IPS DF 6.9 (cell line): ENCODE data around the gene SLC17A7.

Experiments
- DNase-seq: peaks from one replicate; pipeline ENCODE4 v3.0.0-alpha.2; 2013; ENCODE audit warnings: low read depth, low spot score
- H3K27ac ChIP-seq: one replicate; pipeline ENCODE4 v1.5.1; 2013; ENCODE audit warnings: low read length, control low read depth
- H3K27me3 ChIP-seq: 2 replicates; pipeline ENCODE4 v1.6.1; 2013; ENCODE audit warnings: mild to moderate bottlenecking, low read length; ENCODE audit not compliant: control insufficient read depth, insufficient read depth
- H3K36me3 ChIP-seq: 2 replicates; pipeline ENCODE4 v1.6.1; 2013; ENCODE audit warnings: low read length; ENCODE audit not compliant: control insufficient read depth, insufficient read depth
- H3K4me1 ChIP-seq: 2 replicates; pipeline ENCODE4 v1.6.1; 2013; ENCODE audit warnings: low read length; ENCODE audit not compliant: control insufficient read depth, insufficient read depth
- H3K4me3 ChIP-seq: 2 replicates; pipeline ENCODE4 v1.5.1; 2013; ENCODE audit warnings: mild to moderate bottlenecking, low read length
- H3K9me3 ChIP-seq: 2 replicates; pipeline ENCODE4 v1.6.1; 2013; ENCODE audit warnings: low read length, inconsistent platforms; ENCODE audit not compliant: control insufficient read depth, insufficient read depth
- WGBS: extraction: QIAGEN DNeasy Blood & Tissue Kit; methylation state at CpG from one replicate; pipeline ENCODE4 v1.1.7; 2013; ENCODE audit warnings: mixed read lengths, missing lambda C conversion rate; ENCODE audit not compliant: insufficient read length, insufficient coverage; 5-methylcytosine and 5-hydroxymethylcytosine counted together

Gene SLC17A7

GRCh38 chr19:49395581-49396407, 45.5 kb downstream of the SLC17A7 start:
- WGBS: no CpG with 5 or more reads among the region's 15 CpGs
- peaks cover 3% of the 10 kb centered on the region for H3K4me1 ChIP-seq
- no peaks in the 10 kb centered on the region for H3K9me3 ChIP-seq
- no peak overlapping the region for H3K27ac ChIP-seq
- H3K36me3 ChIP-seq: no peaks in the 10 kb centered on the region
- no peak for DNase-seq
- no peaks in the 10 kb centered on the region for H3K27me3 ChIP-seq
- no peak overlapping the region for H3K4me3 ChIP-seq

- Histone ChIP-seq H3K9me3 (no peaks in the 10 kb centered on the region), H3K27ac (no peak overlapping the region), H3K36me3 (no peaks in the 10 kb centered on the region), H3K27me3 (no peaks in the 10 kb centered on the region), H3K4me1 (peaks cover 3% of the 10 kb centered on the region), H3K4me3 (no peak overlapping the region)
- DNase-seq: no peak
- no CpG with 5 or more reads among the region's 5 CpGs for WGBS
Measured at GRCh38 chr19:49393881-49394280, 47.4 kb downstream of the SLC17A7 start.

- DNase-seq: peak; percentile 72
- no CpG with 5 or more reads among the region's 14 CpGs for WGBS
- Histone ChIP-seq H3K4me3 (no peak overlapping the region), H3K4me1 (no peaks in the 10 kb centered on the region; the same call in 1 of the 2 replicates), H3K36me3 (no peaks in the 10 kb centered on the region), H3K9me3 (no peaks in the 10 kb centered on the region), H3K27ac (no peak overlapping the region), H3K27me3 (no peaks in the 10 kb centered on the region)
Measured at GRCh38 chr19:49391581-49392399, 49.5 kb downstream of the SLC17A7 start.

- DNase-seq: no peak
- WGBS: no CpG with 5 or more reads among the region's 9 CpGs
- no peaks in the 10 kb centered on the region; the same call in 1 of the 2 replicates for H3K4me1 ChIP-seq
Measured at GRCh38 chr19:49390929-49391359, 50.4 kb downstream of the SLC17A7 start.

GRCh38 chr19:49390131-49390928, 51.0 kb downstream of the SLC17A7 start:
- H3K36me3 ChIP-seq: no peaks in the 10 kb centered on the region
- no peaks in the 10 kb centered on the region for H3K27me3 ChIP-seq
- no peak overlapping the region for H3K27ac ChIP-seq
- H3K9me3 ChIP-seq: no peaks in the 10 kb centered on the region
- WGBS: no CpG with 5 or more reads among the region's 26 CpGs
- no peak for DNase-seq
- no peak overlapping the region for H3K4me3 ChIP-seq
- H3K4me1 ChIP-seq: no peaks in the 10 kb centered on the region; the same call in 1 of the 2 replicates

More at GRCh38 chr19:49390929-49391359, 50.4 kb downstream of the SLC17A7 start:
- no peak overlapping the region for H3K27ac ChIP-seq
- H3K9me3 ChIP-seq: no peaks in the 10 kb centered on the region
- H3K4me3 ChIP-seq: no peak overlapping the region
- no peaks in the 10 kb centered on the region for H3K27me3 ChIP-seq
- no peaks in the 10 kb centered on the region for H3K36me3 ChIP-seq

- H3K27ac ChIP-seq: no peak overlapping the region
- no CpG with 5 or more reads among the region's 20 CpGs for WGBS
- no peak for DNase-seq
Measured at GRCh38 chr19:49389406-49389805, 51.9 kb downstream of the SLC17A7 start.

GRCh38 chr19:49387936-49388372, 53.4 kb downstream of the SLC17A7 start, which contains the start of gene KASH5:
Gene KASH5, plus strand, starts transcription at chr19:49388249. Its CDS starts 2,635 bp downstream, at chr19:49390884.
- H3K27me3 ChIP-seq: no peaks in the 10 kb centered on the region
- no peaks in the 10 kb centered on the region for H3K36me3 ChIP-seq
- no peak within 1 kb of the TSS for H3K27ac ChIP-seq
- H3K4me3 ChIP-seq: no peak within 1 kb of the TSS
- no peaks in the 10 kb centered on the region for H3K9me3 ChIP-seq
- no CpG with 5 or more reads among the region's 40 CpGs for WGBS
- DNase-seq: no peak
- H3K4me1 ChIP-seq: no peaks in the 10 kb centered on the region; the same call in 1 of the 2 replicates

More at GRCh38 chr19:49389406-49389805, 51.9 kb downstream of the SLC17A7 start:
- H3K9me3 ChIP-seq: no peaks in the 10 kb centered on the region
- H3K4me3 ChIP-seq: no peak overlapping the region
- no peaks in the 10 kb centered on the region; the same call in 1 of the 2 replicates for H3K4me1 ChIP-seq
- no peaks in the 10 kb centered on the region for H3K36me3 ChIP-seq
- no peaks in the 10 kb centered on the region for H3K27me3 ChIP-seq

GRCh38 chr19:49383599-49383998, 57.7 kb downstream of the SLC17A7 start:
- H3K27me3 ChIP-seq: no peaks in the 10 kb centered on the region
- no peaks in the 10 kb centered on the region; the same call in 1 of the 2 replicates for H3K4me1 ChIP-seq
- no peaks in the 10 kb centered on the region for H3K36me3 ChIP-seq
- no peak overlapping the region for H3K27ac ChIP-seq
- WGBS: no CpG with 5 or more reads among the region's 1 CpG
- H3K4me3 ChIP-seq: no peak overlapping the region
- no peaks in the 10 kb centered on the region for H3K9me3 ChIP-seq
- no peak for DNase-seq

- Histone ChIP-seq H3K36me3 (no peaks in the 10 kb centered on the region), H3K27me3 (no peaks in the 10 kb centered on the region), H3K27ac (no peak overlapping the region), H3K9me3 (no peaks in the 10 kb centered on the region), H3K4me1 (no peaks in the 10 kb centered on the region), H3K4me3 (no peak overlapping the region)
- DNase-seq: no peak
- 100% methylated on average over 2 of the region's 5 CpGs for WGBS
Measured at GRCh38 chr19:49382639-49383038, 58.7 kb downstream of the SLC17A7 start.

GRCh38 chr19:49380391-49380790, 60.9 kb downstream of the SLC17A7 start:
- H3K9me3 ChIP-seq: no peaks in the 10 kb centered on the region
- H3K27ac ChIP-seq: no peak overlapping the region
- no peak overlapping the region for H3K4me3 ChIP-seq
- no peaks in the 10 kb centered on the region for H3K27me3 ChIP-seq
- H3K4me1 ChIP-seq: no peaks in the 10 kb centered on the region
- no peaks in the 10 kb centered on the region for H3K36me3 ChIP-seq
- no CpG with 5 or more reads among the region's 3 CpGs for whole genome bisulfite sequencing
- DNase-seq: no peak
